ENCODE data around the gene ADPRM. TPM values are rescaled to one million over a fixed set of nuclear protein-coding genes. Genes with fewer than 3 reads are reported as not detected.

ADPRM gene
- total RNA-seq, 1 donor from 2014 or later = 10.3 TPM

- H3K27ac Mint-ChIP-seq = no peak overlapping the region
- no peak for DNase-seq (ENCODE audit: low spot score)
- intact Hi-C loops (cut with micrococcal nuclease) = no loop called here
- H3K4me3 Mint-ChIP-seq (ENCODE audit: low read depth) = no peak overlapping the region
- H3K36me3 Mint-ChIP-seq (ENCODE audit: low read depth) = no peaks in the 10 kb centered on the region
- H3K4me1 Mint-ChIP-seq (ENCODE audit: low read depth) = peaks cover 5% of the 10 kb centered on the region
- peaks cover 24% of the 10 kb centered on the region for H3K27me3 Mint-ChIP-seq (ENCODE audit: low read depth)
- no peaks in the 10 kb centered on the region for H3K9me3 Mint-ChIP-seq
Measured at GRCh38 chr17:10735821-10736220, 38.4 kb downstream of the ADPRM start.

DNA sequence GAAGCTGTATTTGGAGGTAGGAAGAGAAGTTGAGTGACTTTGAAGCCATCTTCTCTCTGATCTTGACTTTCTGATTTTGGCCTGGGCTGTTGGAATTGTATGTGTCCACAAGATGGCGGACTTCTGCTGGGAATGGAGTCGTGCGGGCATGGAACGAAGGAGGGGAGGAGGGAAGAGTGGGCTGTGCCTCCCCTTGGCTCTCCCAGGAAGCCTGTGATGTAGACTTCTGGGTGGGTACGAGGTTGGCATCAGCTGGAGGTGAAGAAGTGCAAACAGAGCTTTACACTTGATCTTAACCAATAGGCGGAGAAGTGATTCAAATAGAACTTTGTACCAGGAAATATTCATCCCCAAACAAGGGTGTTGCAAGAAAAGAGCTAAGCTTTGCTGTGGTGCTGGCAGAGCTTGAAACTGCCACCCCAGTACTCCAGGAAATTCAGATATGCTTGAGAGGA is 39.8 kb downstream of the ADPRM start:
- Mint-ChIP-seq H3K27me3 (ENCODE audit: low read depth) (peaks cover 23% of the 10 kb centered on the region), H3K4me1 (ENCODE audit: low read depth) (peaks cover 2% of the 10 kb centered on the region), H3K27ac (no peak overlapping the region), H3K4me3 (ENCODE audit: low read depth) (no peak overlapping the region), H3K36me3 (ENCODE audit: low read depth) (no peaks in the 10 kb centered on the region), H3K9me3 (no peaks in the 10 kb centered on the region)
- no peak for DNase-seq (ENCODE audit: low spot score)
- intact Hi-C loops (cut with micrococcal nuclease) = loop anchor here (1.0 kb wide), 1 partner anchor 108 kb away; no protein-coding TSS in a partner anchor

DNA sequence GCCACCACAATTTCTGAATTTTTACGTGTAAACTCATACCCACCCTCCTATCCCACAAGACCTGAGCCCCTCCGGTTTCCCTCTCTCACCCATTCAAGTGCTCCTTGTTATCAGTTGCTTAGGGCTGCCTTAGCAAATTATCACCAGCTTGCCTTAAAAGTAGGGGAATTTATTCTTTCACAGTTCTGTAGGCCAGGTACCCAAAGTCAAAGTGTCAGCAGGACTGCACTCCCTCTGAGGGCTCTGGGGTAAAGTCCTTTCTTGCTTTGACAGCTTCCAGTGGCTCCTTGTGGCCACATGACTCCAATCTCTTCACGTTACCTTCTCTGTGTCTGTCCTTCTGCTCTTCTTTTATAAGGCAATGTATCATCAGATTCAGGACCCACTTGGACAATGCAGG is 40.3 kb downstream of the ADPRM start:
- Mint-ChIP-seq H3K27me3 (ENCODE audit: low read depth) (peaks cover 20% of the 10 kb centered on the region), H3K36me3 (ENCODE audit: low read depth) (no peaks in the 10 kb centered on the region), H3K9me3 (no peaks in the 10 kb centered on the region), H3K4me3 (ENCODE audit: low read depth) (no peak overlapping the region), H3K27ac (no peak overlapping the region), H3K4me1 (ENCODE audit: low read depth) (peaks cover 2% of the 10 kb centered on the region)
- DNase-seq (ENCODE audit: low spot score) = no peak
- intact Hi-C loops (cut with micrococcal nuclease) = loop anchor here (1.0 kb wide), 1 partner anchor 108 kb away; no protein-coding TSS in a partner anchor

DNA sequence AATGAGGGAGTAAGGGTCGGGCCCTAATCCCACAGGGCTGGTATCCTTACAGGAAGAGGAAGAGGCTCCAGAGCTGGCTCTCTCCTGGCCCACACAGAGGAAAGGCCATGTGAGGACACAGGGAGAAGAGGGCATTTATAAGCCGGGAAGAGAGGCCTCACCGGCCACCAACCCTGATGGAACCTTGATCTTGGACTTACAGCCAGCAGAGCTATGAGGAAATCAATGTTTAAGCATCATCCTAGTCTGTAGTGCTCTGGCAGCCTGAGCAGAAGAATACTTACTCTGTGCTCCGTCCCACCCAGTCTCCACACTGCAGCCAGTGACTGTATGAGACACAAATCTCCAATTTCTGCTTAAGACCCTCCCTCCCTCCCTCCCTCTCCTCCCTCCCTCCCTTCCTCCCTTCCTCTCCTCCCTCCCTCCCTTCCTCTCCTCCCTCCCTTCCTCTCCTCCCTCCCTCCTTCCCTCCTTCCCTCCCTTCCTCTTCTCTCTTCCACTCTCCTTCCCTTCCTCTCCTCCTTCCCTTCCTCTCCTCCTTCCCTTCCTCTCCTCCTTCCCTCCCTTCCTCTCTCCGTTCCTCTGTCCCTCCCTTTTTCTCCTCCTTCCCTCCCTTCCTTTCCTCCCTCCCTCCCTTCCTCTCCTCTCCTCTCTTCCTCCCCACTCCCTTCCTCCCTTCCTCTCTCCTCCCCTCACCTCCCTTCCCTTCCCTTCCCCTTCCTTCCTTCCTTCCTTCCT is 41.3 kb downstream of the ADPRM start:
- Mint-ChIP-seq H3K27me3 (ENCODE audit: low read depth) (peaks cover 17% of the 10 kb centered on the region), H3K4me3 (ENCODE audit: low read depth) (no peak overlapping the region), H3K4me1 (ENCODE audit: low read depth) (peaks cover 2% of the 10 kb centered on the region), H3K36me3 (ENCODE audit: low read depth) (no peaks in the 10 kb centered on the region), H3K9me3 (no peaks in the 10 kb centered on the region), H3K27ac (no peak overlapping the region)
- DNase-seq (ENCODE audit: low spot score) = no peak
- intact Hi-C loops (cut with micrococcal nuclease) = no loop called here

GRCh38 chr17:10739386-10739785 is 42.0 kb downstream of the ADPRM start:
- no peak for DNase-seq (ENCODE audit: low spot score)
- Mint-ChIP-seq H3K27me3 (ENCODE audit: low read depth) (peaks cover 17% of the 10 kb centered on the region), H3K4me3 (ENCODE audit: low read depth) (no peak overlapping the region), H3K4me1 (ENCODE audit: low read depth) (peaks cover 3% of the 10 kb centered on the region), H3K36me3 (ENCODE audit: low read depth) (no peaks in the 10 kb centered on the region), H3K27ac (no peak overlapping the region), H3K9me3 (no peaks in the 10 kb centered on the region)
- intact Hi-C loops (cut with micrococcal nuclease) = no loop called here

DNA sequence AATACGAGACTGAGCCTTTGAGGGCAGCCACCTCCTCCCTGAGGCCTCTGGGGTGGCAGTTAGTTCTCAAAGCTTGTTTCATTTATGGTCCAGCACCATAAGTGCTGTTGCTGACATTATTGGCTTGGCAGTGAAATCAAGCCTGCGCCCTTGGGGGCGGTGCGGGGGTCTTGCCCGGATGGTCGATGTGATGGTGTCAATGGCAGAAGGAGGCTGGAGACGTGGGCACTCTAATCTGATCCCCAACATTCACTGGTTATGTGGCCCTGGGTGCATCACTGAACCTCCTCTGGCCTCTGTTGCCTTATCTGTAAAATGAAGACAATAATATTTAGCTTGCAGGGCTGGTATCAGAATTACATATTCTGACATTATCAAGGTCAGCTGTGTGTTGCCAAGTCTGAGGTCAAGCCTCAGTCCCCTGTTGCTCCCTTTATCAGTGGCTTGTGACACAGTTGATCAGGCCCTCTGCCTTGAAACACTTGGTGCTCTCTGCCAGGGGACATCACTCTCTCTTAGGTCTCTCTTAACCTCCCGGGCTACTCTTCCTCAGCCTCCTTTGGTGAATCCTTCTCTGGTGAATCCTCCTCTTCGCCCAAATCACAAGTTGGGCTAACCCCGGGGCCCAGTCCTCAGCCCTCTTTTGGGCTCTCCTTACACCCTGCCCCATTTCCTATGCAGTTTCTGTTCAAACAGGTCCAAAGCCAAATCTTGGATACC is 44.2 kb downstream of the ADPRM start:
- Mint-ChIP-seq H3K36me3 (ENCODE audit: low read depth) (no peaks in the 10 kb centered on the region), H3K4me3 (ENCODE audit: low read depth) (no peak overlapping the region), H3K9me3 (no peaks in the 10 kb centered on the region), H3K27ac (no peak overlapping the region), H3K27me3 (ENCODE audit: low read depth) (peaks cover 18% of the 10 kb centered on the region), H3K4me1 (ENCODE audit: low read depth) (peaks cover 6% of the 10 kb centered on the region)
- DNase-seq (ENCODE audit: low spot score) = no peak
- intact Hi-C loops (cut with micrococcal nuclease) = no loop called here

GRCh38 chr17:10742431-10742830 is 45.0 kb downstream of the ADPRM start:
- intact Hi-C loops (cut with micrococcal nuclease) = no loop called here
- H3K4me1 Mint-ChIP-seq (ENCODE audit: low read depth) = peaks cover 4% of the 10 kb centered on the region
- H3K27me3 Mint-ChIP-seq (ENCODE audit: low read depth) = peaks cover 16% of the 10 kb centered on the region
- no peaks in the 10 kb centered on the region for H3K36me3 Mint-ChIP-seq (ENCODE audit: low read depth)
- H3K4me3 Mint-ChIP-seq (ENCODE audit: low read depth) = no peak overlapping the region
- H3K27ac Mint-ChIP-seq = no peak overlapping the region
- no peaks in the 10 kb centered on the region for H3K9me3 Mint-ChIP-seq
- DNase-seq (ENCODE audit: low spot score) = no peak

- Mint-ChIP-seq H3K9me3 (no peaks in the 10 kb centered on the region), H3K4me3 (ENCODE audit: low read depth) (no peak overlapping the region), H3K27me3 (ENCODE audit: low read depth) (peaks cover 16% of the 10 kb centered on the region), H3K27ac (no peak overlapping the region), H3K36me3 (ENCODE audit: low read depth) (no peaks in the 10 kb centered on the region), H3K4me1 (ENCODE audit: low read depth) (peaks cover 4% of the 10 kb centered on the region)
- intact Hi-C loops (cut with micrococcal nuclease) = no loop called here
- no peak for DNase-seq (ENCODE audit: low spot score)
Measured at GRCh38 chr17:10743316-10744009, 46.1 kb downstream of the ADPRM start.

DNA sequence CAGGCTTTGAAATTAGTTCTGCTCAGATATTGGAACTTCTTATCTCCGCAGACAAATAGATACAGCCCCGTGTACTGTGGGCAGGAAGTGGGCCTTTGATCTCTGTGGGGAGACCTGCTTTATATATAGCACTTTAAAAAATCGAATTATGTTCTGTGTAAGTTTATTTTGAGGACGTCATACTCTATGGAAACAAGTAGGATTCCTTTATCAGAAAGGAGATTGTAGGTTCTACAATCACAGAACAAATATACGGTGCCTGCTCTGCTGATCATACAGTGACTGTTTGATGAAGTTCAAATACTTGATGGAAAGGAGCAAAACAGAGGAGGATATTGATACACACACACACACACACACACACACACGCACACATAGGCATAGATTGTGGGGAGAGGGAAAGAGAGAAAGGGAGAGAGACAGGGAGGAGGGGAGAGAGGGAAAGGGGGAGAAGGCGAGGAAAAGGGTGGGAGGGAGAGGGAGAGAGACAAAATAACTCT is 47.2 kb downstream of the ADPRM start:
- intact Hi-C loops (cut with micrococcal nuclease) = no loop called here

DNA sequence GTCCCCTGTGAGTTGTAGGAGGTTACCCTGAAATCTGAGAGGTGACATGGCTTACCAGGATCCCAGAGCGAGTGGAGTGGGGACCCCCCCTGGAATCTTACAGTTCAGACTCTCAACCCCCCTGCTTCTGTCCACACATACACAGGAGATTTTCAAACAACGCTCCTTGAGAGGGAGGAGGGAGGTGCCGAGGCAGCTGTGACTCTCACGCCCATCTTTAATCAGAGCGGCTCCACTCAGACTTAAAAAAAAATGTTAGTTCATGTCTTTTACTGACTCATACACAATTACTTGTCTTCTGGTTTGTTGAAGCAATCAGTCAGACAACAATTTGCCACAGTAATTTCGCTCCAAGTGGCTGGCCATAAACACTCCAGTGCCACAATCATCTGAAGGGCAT is 47.8 kb downstream of the ADPRM start:
- DNase-seq (ENCODE audit: low spot score) = no peak
- Mint-ChIP-seq H3K4me3 (ENCODE audit: low read depth) (no peak overlapping the region), H3K9me3 (no peaks in the 10 kb centered on the region), H3K36me3 (ENCODE audit: low read depth) (no peaks in the 10 kb centered on the region), H3K27me3 (ENCODE audit: low read depth) (peaks cover 11% of the 10 kb centered on the region), H3K27ac (no peak overlapping the region), H3K4me1 (ENCODE audit: low read depth) (peaks cover 4% of the 10 kb centered on the region)
- intact Hi-C loops (cut with micrococcal nuclease) = no loop called here

More for the DNA sequence above, 47.2 kb downstream of the ADPRM start:
- Mint-ChIP-seq H3K4me1 (ENCODE audit: low read depth) (peaks cover 4% of the 10 kb centered on the region), H3K27me3 (ENCODE audit: low read depth) (peaks cover 12% of the 10 kb centered on the region), H3K4me3 (ENCODE audit: low read depth) (no peak overlapping the region), H3K36me3 (ENCODE audit: low read depth) (no peaks in the 10 kb centered on the region), H3K27ac (no peak overlapping the region), H3K9me3 (no peaks in the 10 kb centered on the region)
- no peak for DNase-seq (ENCODE audit: low spot score)

DNA sequence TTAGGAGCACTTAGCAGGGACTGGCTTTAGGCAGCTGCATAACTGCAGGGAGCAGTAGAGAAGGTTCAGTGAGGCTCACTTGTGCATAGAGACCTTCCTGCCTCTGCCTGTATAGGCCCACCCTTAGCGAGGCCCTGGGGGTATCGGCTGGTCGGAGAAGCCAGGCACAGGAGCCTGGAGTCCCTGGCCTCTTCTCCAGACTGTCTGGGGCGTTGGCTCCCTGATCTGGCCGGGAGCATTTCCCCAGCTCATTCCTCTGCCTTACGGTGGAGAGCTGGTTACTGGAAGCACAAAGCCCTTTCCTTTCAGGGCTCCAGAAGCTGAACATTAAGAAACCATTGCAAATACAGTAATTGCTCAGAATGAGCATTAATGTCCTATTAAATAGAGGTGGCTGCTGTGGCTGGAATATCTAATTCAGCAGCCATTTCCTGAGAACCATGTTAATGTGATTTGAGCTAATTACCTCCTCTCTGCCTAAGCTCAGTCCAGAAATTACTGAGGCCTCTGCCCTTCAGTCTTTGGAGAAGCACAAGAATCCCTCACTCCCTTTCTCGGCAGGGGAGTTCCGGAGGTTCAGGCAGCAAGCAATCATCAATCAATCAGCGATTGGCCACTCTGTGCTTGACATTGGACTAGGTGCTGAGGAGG is 51.3 kb downstream of the ADPRM start:
- Mint-ChIP-seq H3K9me3 (no peaks in the 10 kb centered on the region), H3K27ac (no peak overlapping the region), H3K4me3 (ENCODE audit: low read depth) (no peak overlapping the region), H3K36me3 (ENCODE audit: low read depth) (no peaks in the 10 kb centered on the region), H3K4me1 (ENCODE audit: low read depth) (peaks cover 4% of the 10 kb centered on the region), H3K27me3 (ENCODE audit: low read depth) (peaks cover 5% of the 10 kb centered on the region)
- intact Hi-C loops (cut with micrococcal nuclease) = no loop called here
- no peak for DNase-seq (ENCODE audit: low spot score)

- Mint-ChIP-seq H3K36me3 (ENCODE audit: low read depth) (no peaks in the 10 kb centered on the region), H3K27ac (no peak overlapping the region)
Measured at GRCh38 chr17:10750210-10750609, 52.8 kb downstream of the ADPRM start.

More at GRCh38 chr17:10750210-10750609, 52.8 kb downstream of the ADPRM start:
- DNase-seq (ENCODE audit: low spot score) = no peak
- intact Hi-C loops (cut with micrococcal nuclease) = loop anchor here (5.0 kb wide), 1 partner anchor 97 kb away; no protein-coding TSS in a partner anchor
- no peak overlapping the region for H3K4me3 Mint-ChIP-seq (ENCODE audit: low read depth)
- no peaks in the 10 kb centered on the region for H3K9me3 Mint-ChIP-seq
- no peaks in the 10 kb centered on the region for H3K4me1 Mint-ChIP-seq (ENCODE audit: low read depth)
- no peaks in the 10 kb centered on the region for H3K27me3 Mint-ChIP-seq (ENCODE audit: low read depth)
